CD4-positive, alpha-beta T cell treated with Interleukin-6 at 100 ng/mL for 8 hours (primary cell): ENCODE results near the gene UBD.

ENCODE experiments used
- DNase-seq: peaks from one replicate; pipeline ENCODE4 v3.0.0-alpha.2; 2020; ENCODE audit warnings: mixed read lengths, low spot score

The UBD gene

DNA sequence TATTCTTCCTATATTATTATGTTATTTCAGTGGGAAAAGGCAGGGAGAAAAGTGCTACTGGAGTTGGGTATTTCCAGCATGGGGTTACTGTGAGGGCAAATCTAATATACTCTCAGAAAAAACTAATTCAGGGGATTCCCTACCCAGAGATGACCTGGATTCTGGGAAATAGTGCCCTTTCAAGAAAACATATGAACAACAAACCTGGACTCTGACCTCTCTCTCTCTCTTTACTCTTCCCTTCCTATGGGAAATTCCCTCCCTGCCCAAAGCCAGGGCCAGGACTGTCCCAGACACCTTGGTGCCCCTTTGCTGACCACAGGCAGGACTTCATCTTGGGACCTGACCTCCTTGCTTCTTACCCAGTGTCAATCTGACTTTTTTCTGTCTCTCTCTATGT is 1.6 kb upstream of the UBD start:
- no peak for DNase-seq

DNA sequence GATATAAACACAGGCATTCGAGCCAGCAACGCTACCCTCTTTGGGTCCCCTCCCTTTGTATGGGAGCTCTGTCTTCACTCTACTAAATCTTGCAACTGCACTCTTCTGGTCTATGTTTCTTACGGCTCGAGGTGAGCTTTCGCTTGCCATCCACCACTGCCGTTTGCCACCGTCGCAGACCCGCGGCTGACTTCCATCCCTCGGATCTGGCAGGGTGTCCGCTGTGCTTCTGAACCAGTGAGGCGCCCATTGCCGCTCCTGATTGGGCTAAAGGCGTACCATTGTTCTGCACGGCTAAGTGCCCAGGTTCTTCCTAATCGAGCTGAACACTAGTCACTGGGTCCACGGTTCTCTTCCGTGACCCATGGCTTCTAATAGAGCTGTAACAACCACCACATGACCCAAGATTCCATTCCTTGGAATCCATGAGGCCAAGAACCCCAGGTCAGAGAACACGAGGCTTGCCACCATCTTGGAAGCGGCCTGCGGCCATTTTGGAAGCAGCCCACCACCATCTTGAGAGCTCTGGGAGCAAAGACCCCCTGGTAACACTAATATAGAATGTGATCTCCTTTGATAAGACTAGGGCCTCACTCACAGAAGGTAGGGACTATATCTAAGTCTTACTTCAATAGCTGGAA is 973 bp downstream of the UBD start:
- no peak for DNase-seq

GRCh38 chr6:29557320-29557719 is 2.2 kb downstream of the UBD start:
- no peak for DNase-seq

- DNase-seq, result no peak
Measured at GRCh38 chr6:29554764-29555163, 4.8 kb downstream of the UBD start.

- no peak for DNase-seq
Measured at GRCh38 chr6:29553268-29554057, 6.1 kb downstream of the UBD start.

GRCh38 chr6:29552512-29553051 is 7.0 kb downstream of the UBD start:
- DNase-seq, result peak; percentile 50

GRCh38 chr6:29547573-29547972 is 12.0 kb downstream of the UBD start:
- DNase-seq, result no peak

- no peak for DNase-seq
Measured at GRCh38 chr6:29537714-29538403, 21.7 kb downstream of the UBD start.

DNA sequence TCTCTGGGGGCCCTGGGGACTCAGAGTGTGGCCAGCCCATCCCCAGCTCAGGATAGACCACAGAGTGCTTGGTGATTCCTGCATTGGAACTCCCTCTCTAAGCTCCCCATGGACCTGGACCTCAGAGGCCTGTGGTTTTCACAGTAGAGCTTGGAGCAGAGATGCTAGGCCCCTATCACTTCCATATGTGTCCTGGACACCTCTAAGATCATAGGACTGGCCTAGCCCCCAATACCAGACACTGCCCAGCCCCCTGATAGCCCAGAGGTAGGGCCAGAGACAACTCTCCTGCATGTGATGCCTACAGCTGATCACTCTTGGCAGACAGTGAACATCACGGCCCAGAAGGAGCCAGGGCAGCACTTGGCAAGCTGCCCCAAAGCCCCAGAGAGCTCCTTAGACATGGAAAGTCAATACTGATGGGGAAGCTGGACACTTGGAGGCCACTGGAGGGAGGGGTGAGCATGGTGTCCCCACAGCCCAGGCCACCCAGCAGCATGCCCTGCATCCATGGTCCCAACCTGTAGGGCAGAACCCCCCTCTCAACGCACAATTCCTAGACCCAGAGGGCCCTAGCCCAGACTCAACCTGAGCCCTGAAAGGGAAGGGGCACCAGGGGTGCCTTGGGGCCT is 27.1 kb downstream of the UBD start:
- no peak for DNase-seq

- no peak for DNase-seq
Measured at GRCh38 chr6:29531668-29532067, 27.9 kb downstream of the UBD start.

GRCh38 chr6:29530671-29531310 is 28.7 kb downstream of the UBD start:
- no peak for DNase-seq

- DNase-seq, result no peak
Measured at GRCh38 chr6:29529956-29530355, 29.6 kb downstream of the UBD start.

DNA sequence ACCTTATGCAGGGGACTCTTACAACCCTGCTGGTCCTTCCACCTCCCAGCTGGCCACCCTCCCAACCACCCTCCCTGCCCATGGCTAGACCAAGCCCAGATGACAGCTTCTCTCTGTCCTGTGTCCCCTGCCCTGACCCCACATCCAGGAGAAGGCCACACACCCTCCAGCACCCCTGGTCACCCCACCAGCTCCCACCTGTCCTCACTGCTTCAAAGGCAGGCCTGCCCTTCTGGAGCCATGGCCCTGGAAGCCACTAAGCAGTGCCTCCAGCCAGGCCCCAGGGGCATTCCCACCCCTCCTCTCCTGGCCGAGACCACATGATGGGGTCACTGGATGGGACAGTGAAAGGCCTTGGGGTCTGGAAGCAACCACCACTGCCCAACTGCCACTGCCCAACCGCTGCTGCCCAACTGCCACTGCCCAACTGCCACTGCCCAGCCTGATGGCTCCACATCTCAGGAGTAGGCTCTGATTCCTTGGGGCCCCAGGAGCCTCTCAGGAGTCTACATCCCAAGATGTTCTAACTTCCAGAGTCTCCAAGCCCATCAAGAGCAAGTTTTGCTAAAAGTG is 30.5 kb downstream of the UBD start:
- DNase-seq, result no peak

DNA sequence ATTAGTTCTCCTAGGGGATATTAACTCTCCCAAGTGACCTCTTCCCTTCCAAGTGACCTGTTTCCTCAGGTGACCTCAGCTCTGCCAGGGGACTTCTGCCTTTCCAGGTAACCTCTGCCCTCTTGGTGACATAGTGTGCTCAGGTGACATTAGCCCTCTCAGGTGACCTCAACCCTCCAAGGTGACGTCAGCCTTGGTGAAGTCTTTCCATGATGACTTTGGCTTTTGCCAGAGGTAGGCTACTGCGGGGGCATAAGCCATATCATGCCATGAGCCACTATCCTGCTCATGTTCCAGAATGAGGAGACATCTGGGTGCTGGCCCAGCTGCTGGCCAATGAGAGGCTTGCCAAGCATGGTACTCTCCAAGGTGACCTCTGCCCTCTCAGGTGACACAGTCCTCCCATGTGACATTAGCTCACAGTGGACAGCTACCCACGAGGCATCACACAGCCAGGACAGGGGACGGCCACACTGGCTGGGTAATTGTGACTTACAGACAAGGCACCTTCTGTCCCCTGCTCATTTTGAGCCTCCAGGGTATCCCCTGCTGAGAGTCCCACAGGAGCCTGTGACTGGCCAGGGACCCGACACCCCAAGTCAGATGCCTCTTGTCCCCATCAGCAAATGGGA is 31.1 kb downstream of the UBD start:
- no peak for DNase-seq

DNA sequence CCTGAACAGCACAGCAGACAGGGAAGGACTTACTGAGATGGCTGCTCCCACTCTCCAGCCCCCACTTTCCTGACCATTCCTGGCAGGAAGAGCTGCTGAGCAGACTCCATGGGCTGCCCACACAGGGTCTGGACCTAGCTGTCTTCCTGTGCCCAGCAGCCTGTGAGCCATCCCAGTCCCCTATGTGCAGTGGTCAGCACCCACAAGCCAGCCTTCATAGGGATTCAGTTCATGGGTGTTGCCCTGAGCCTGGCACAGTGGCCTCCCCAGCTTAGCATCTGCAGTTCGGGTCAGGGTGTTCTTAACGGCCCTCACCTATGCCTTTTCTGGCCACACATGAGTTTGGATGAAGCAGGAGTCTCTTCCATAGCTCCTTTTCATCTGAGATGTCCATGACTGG is 32.0 kb downstream of the UBD start:
- DNase-seq, result no peak

GRCh38 chr6:29527126-29527525 is 32.4 kb downstream of the UBD start:
- DNase-seq, result no peak

- DNase-seq, result no peak
Measured at GRCh38 chr6:29525311-29525639, 34.3 kb downstream of the UBD start.

GRCh38 chr6:29524444-29525310 is 34.9 kb downstream of the UBD start:
- DNase-seq, result no peak

DNA sequence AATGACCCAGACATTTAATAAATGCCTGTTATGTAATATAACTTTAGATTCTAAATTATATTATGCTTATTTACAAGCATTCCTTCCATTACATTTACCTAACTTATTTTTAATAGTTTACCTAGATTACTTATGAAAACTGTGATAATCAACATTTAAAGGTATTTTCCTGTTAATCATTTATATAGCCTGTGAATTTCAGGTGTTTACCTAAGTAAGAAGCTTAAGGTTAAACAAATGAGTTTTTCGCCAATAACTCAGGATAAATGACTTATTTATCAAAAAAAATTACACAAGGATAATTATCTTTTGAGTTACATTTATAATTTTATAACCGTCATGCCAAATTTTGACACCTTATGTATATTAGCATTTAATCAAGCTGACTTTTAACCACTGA is 35.5 kb downstream of the UBD start:
- DNase-seq, result no peak

- no peak for DNase-seq
Measured at GRCh38 chr6:29522227-29522626, 37.3 kb downstream of the UBD start.
